GM10266 (cell line): ENCODE data around the gene IL17A.

Experiments
- DNase-seq: peaks from one replicate; pipeline ENCODE4 v3.0.0; 2012; ENCODE audit errors: extremely low spot score
- CTCF ChIP-seq: IDR thresholded peaks from 2 replicates; pipeline ENCODE4 v1.5.1; 2012; ENCODE audit warnings: mild to moderate bottlenecking, low read depth; ENCODE audit not compliant: control insufficient read depth, insufficient read depth; ENCODE audit errors: missing control alignments

The IL17A gene

DNA sequence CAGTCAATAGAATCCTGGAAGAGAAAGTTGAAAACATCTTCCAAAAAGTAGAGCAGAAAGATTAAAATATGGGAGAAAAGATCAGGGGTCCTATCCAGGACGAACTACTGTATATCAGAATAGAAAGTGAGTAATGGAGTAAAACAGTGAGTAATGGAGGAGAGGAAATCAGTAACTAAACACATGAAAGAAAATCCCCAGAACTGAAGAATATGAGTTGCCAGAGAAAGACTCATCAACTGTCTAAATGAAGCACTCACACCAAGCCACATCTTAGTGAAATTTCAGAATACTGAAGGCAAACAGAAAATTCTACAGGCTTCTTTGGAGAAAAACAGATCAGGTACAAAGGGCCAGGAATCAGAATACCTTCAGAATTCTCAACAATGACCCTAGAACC, 14.9 kb downstream of the IL17A start:
- no peak for DNase-seq
- TF ChIP-seq CTCF: no peak

GRCh38 chr6:52201493-52201892, 15.3 kb downstream of the IL17A start:
- no peak for DNase-seq
- no peak for TF ChIP-seq CTCF

GRCh38 chr6:52207066-52207465, 20.9 kb downstream of the IL17A start:
- no peak for TF ChIP-seq CTCF
- no peak for DNase-seq

DNA sequence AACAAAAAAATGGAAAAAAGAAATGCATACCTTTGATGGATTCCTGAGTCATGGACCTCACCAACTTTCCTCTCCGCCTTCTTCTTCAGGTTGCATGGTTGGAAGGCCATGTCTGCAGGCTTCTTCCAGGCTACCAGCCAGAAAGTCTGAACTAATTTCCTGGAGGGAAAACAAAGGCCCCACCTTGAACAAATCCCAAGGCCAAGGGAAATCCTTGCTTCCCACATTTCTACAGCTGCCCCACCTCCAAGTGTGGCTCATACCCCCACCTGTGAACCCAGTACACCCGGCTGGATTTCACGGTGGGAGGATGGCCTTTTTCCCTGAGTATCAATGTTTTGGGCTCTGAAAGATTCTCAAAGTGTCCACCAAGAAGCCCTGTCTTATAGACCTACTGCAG, 22.4 kb downstream of the IL17A start:
- no peak for TF ChIP-seq CTCF
- no peak for DNase-seq

- DNase-seq: no peak
- TF ChIP-seq CTCF: no peak
These were observed 23.6 kb downstream of the IL17A start for GRCh38 chr6:52209770-52210169.

DNA sequence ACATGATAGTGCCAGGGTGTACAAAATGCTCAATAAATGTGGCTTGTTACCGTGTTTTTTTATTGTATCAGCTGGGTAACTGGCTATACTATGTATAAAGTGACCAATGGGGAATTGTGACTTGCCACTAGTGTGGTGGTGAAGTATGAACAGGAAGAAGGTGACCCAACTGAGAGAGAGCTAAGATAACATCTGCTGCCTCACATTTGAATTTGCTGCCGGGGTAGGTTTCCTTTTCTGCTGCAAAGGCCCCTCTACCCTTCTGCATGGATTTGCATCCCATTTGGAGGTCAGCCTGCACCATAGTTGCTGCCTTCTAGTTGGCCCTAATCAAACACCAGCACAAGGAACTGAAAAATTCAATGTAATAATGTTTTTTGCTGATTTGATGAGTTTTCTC, 24.1 kb downstream of the IL17A start:
- no peak for TF ChIP-seq CTCF
- peak; percentile 16 for DNase-seq

GRCh38 chr6:52213127-52213526, 27.0 kb downstream of the IL17A start:
- peak; percentile 2 for TF ChIP-seq CTCF
- DNase-seq: no peak
